Measurements from ENCODE around the gene APP.

GRCh38 chr21:25952306-25952705, 218.3 kb downstream of the APP start:
- TF ChIP-seq CTCF (conservative IDR thresholded peaks at IDR 0.05; ENCODE audit: low read length) (no peak), EZH2phosphoT487 (IDR thresholded peaks at IDR 0.05; ENCODE audit: borderline replicate concordance, low read depth, low read length) (no peak)
